ENCODE measurements around the gene LRIG2. TPM values are rescaled to one million over a fixed set of nuclear protein-coding genes. Genes with fewer than 3 reads are reported as not detected.
"Not testable (repeated sequence)": the region's sequence is repeated elsewhere in the genome, so short reads cannot be mapped to it uniquely, and the experiment has no call there.

The LRIG2 gene
- total RNA-seq, 2 experiments from 2014 or later, result 6.9 to 7.2 TPM

DNA sequence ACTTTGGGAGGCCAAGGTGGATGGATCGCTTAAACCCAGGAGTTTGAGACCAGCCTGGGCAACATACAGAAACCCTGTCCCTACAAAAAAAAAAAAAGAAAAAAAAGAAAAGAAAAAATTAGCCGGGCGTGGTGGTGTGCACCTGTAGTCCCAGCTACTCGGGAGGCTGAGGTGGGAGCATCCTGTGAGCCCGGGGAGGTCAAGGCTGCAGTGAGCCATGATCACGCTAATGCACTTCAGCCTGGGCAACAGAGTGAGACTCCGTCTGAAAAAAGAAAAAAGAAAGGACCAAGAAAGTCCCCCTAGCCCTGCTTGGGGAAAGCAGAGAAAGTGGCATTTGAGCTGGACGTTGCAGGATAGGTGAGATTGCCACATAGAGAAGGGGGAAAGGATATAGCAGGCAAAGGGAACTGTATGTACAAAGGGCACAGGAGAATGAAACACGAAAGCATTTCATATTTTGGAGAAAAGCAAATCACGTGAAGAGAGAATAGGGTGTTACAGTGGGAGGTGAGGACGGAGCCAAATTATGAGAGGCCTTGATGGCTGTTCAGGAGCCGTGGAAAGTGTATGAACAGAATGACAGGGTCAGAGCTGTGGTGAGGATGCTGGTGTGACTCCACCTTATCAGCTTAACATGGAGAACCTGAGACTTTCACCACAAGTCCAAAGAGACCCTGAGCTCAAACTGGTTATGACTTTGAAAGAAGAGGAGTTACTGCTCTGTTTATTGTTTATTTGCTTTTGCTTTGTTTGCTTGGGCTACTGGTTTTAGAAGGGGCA, 19.5 kb upstream of the LRIG2 start:
- ChIA-PET CTCF (interaction anchor here (1.3 kb wide), 1 partner anchor 19 kb away, joined by 4 read pairs; the partner anchor contains the start of gene LRIG2), POLR2A (no interaction called here)

GRCh38 chr1:113055570-113055969, 17.4 kb upstream of the LRIG2 start:
- POLR2A ChIA-PET, result no interaction called here
- CTCF ChIA-PET, result interaction anchor here (0.9 kb wide), 1 partner anchor 17 kb away, joined by 3 read pairs; the partner anchor contains the start of gene LRIG2

DNA sequence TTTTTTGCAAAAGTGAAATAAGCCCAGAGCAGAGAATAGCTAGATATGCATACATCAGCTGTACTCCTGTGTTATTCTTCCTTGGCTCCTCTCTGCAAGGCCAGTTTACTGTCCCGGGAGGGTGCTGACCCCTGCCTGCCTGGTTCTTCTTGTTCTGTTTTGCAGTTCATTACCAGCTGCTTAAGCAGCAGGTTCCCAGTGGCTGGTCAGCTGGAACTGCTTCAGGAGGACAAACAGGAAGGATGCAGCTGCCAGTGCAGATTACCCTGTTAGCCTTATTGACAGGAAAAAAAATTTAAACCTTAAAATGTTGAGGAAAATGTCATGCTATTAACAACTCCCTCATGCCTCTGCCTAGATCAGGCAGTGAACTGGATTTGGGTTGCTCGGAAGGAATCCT, 16.0 kb upstream of the LRIG2 start:
- ChIA-PET CTCF (interaction anchor here (1.1 to 3.0 kb wide), 2 partner anchors 16 to 313 kb away, joined by 3 to 12 read pairs; partner anchors contain the start of gene LRIG2), POLR2A (no interaction called here)

DNA sequence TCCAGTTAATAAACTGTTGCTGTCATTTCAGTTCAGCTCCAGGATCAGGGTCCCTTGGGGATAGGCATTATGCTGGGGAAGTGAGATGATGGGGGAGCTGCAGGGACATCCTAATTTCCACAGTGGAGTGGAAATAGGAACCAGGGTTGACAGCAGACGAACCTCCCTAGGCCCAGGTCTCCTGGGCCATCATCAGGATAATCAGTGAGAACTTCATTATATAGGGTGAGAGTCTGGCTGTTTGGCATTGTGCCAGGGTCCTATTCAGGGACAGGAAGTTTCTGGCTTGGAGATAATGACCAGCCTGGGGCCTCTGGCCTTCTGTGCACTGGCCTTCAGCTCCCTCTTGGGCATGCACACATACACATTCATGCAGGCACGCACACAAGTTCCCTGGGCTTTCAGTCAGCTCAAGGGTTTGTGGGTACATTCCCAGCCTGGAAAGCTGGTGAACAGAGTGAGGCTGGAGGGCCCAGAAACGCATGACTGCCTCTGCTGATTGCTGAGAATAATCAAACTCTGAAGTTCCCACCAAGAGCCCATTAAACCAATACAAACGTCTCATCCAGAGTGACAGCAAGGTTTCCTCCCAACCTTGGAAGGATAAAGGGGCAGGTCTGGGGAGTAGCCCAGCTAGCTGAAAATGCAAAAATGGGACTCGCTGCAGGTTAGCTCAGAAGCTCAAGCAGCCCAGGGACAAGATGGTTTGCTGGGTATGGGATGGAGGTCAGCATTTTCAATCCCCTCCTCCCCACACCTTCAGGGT, 13.9 kb upstream of the LRIG2 start:
- POLR2A ChIA-PET, result interaction anchor here (0.6 kb wide), 1 partner anchor 1428 kb away, joined by 10 read pairs; no protein-coding TSS in a partner anchor
- CTCF ChIA-PET, result interaction anchor here (1.5 to 3.0 kb wide), 2 partner anchors 14 kb away, joined by 4 to 12 read pairs; partner anchors contain the start of gene LRIG2

DNA sequence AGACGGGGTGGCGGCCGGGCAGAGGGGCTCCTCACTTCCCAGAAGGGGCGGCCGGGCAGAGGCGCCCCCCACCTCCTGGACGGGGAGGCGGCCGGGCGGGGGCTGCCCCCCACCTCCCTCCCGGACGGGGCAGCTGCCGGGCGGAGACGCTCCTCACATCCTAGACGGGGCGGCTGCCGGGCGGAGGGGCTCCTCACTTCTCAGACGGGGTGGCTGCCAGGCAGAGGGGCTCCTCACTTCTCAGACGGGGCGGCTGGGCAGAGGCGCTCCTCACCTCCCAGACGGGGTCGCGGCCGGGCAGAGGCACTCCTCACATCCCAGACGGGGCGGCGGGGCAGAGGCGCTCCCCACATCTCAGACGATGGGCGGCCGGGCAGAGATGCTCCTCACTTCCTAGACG, 9.5 kb upstream of the LRIG2 start:
- CTCF ChIA-PET, POLR2A ChIA-PET: not testable (repeated sequence)

- CTCF ChIA-PET, result interaction anchor here (0.5 to 3.7 kb wide), 30 partner anchors 9 to 451 kb away, joined by 3 to 37 read pairs (median 4); partner anchors contain the start of genes PPM1J and SLC16A1
- POLR2A ChIA-PET, result interaction anchor here (1.1 to 1.3 kb wide), 2 partner anchors 351 to 357 kb away, joined by 3 to 6 read pairs; partner anchors contain the start of gene PPM1J
Observed at GRCh38 chr1:113072141-113072756, 749 bp upstream of the LRIG2 start.

- CTCF ChIA-PET, result interaction anchor here (0.5 to 3.7 kb wide), 23 partner anchors 9 to 370 kb away, joined by 3 to 37 read pairs (median 4); partner anchors contain the start of gene PPM1J
- POLR2A ChIA-PET, result interaction anchor here (1.3 kb wide), 1 partner anchor 352 kb away, joined by 3 read pairs; no protein-coding TSS in a partner anchor
Observed at GRCh38 chr1:113073479-113073950, 517 bp downstream of the LRIG2 start.

DNA sequence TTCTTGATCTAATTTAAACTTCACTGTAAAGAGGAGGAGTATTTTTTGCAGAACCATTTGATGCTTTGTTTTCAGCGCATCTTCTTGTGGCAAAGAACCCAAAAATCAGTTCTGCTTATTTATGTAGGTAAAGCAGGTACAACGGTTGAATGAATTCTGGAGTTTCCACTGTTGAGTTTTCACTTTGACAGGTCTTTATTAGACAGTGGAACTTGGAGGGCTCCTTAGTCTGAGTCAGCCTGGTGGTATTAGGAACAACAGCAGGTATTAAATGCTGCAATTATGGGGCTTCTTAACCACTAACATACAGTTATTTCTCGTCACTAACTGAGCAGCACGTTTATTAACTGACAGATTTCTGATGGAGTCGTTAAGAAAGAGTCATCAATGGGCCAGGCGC, 1.2 kb downstream of the LRIG2 start:
- ChIA-PET POLR2A (no interaction called here), CTCF (interaction anchor here (1.4 to 3.7 kb wide), 4 partner anchors 8 to 358 kb away, joined by 4 to 37 read pairs (median 10); partner anchors contain the start of gene PPM1J)

- POLR2A ChIA-PET, CTCF ChIA-PET: not testable (repeated sequence)
Observed at GRCh38 chr1:113077978-113078377, 5.0 kb downstream of the LRIG2 start.

GRCh38 chr1:113086541-113086940, 13.5 kb downstream of the LRIG2 start:
- POLR2A ChIA-PET, result interaction anchor here (0.5 kb wide), 1 partner anchor 78 kb away, joined by 5 read pairs; no protein-coding TSS in a partner anchor

DNA sequence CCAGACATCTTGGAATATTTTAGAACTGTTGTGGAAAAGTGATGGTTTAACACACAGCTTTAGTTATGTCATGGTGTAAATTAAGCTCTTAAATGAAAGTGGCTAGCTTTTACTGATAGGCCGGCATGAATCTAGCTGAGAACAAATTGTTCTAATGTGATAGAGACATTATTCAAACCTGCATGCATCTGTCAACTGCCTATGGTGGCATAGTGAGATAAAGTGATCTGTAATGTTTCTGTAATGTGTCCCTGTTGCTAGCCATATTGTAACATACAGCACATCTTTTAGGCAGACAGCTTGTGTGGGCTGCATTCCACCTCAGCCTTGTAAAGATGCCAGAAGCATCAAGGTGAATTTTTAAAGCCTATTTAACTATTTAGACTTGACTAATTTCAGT, 16.0 kb downstream of the LRIG2 start:
- POLR2A ChIA-PET, result no interaction called here
- CTCF ChIA-PET, result interaction anchor here (0.6 kb wide), 1 partner anchor 14 kb away, joined by 3 read pairs; no protein-coding TSS in a partner anchor

More at GRCh38 chr1:113086541-113086940, 13.5 kb downstream of the LRIG2 start:
- CTCF ChIA-PET, result interaction anchor here (0.6 to 1.2 kb wide), 2 partner anchors 14 to 465 kb away, joined by 4 read pairs; partner anchors contain the start of gene LRIG2

DNA sequence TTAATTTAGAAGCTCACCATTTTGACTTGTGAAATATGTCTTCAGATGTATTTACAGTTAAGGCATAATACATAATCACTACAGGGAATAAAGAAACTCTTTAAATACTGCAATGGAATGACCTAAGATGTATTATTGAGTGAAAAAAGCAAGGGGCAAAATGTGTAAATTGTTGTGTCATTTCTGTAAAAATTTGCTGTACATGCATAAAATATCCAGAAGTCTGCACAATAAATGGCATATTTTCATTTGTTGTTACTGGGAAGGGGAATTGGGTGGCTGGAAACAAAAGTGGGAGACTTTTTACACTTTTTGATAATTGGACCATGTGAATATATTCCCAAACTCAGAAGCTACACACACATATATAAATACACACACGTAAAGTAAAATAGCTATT, 17.1 kb downstream of the LRIG2 start:
- ChIA-PET CTCF (no interaction called here), POLR2A (no interaction called here)

DNA sequence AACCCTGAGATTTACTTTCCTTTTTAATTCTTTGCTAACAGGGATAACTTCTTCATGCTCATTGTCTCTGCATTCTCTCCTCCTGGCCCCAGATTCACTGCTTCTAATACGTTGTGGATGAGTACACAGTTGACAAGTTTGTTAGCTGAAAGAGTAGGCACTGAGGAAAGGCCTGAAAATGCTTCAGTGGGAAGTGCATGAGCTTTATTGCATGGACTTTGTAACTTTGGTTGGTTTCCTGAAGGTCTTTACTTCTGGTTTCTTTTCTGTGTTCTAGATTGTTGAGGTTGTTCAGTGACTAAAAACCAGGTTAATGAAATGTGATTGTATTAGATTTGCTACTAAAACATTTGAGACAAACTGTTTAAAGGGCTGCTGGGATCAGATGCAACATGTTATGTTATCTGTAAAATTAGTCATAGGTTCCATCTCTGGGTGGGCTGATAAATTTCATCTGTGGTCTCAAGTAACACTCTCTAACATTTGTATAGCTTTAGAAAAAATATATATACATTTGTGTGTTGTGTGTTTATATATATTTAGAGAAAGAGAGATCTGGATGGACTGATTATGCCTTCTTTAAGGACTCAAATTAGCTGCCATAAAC, 19.1 kb downstream of the LRIG2 start:
- ChIA-PET POLR2A (no interaction called here), CTCF (interaction anchor here (1.5 kb wide), 1 partner anchor 19 kb away, joined by 4 read pairs; the partner anchor contains the start of gene LRIG2)

GRCh38 chr1:113094506-113094905, 21.5 kb downstream of the LRIG2 start:
- POLR2A ChIA-PET, result no interaction called here
- CTCF ChIA-PET, result interaction anchor here (1.6 kb wide), 1 partner anchor 22 kb away, joined by 6 read pairs; the partner anchor contains the start of gene LRIG2

DNA sequence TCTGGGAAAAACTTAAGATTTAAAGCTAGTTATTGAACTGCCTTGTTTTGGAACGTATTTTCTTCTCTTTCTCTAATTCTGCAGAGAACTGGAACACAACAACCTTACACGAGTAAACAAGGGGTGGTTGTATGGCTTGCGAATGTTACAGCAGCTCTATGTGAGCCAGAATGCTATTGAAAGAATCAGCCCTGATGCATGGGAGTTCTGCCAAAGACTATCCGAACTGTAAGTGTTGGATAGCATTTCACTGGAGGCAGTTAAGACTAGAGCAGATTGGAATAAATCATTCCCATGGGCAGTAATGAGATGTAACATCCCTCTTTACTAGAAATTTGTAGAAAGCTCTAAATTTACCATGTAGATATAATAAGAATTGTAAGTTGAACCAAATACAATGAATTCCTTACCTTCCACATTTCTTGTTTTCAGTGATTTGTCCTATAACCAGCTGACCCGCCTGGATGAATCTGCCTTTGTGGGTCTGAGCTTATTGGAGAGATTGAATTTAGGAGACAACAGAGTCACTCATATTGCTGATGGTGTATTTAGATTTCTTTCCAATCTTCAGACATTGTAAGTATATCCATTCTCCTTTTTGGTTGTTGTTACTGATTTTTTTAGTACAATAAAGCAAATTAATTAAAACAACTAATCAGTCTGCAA, 22.9 kb downstream of the LRIG2 start:
- ChIA-PET POLR2A (no interaction called here), CTCF (interaction anchor here (1.6 kb wide), 1 partner anchor 23 kb away, joined by 6 read pairs; the partner anchor contains the start of gene LRIG2)

DNA sequence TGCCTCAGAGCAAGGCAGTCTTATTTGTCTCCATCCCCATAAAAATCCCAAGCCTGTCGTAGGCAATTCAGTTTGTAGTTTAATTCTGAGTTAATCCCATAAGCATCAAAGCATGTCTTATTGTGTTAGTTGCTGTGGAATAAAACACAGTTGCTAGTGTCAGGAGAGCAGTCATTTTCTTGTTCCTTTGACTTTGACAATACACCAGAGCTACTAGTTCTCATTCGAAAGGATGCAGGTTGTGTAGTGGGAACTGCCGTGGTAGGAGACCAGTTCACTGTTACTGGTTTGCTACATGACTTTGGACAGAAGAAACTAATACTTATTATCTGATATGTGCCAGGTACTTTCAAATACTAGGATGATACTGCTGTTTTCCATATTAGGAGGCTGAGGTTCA, 23.5 kb downstream of the LRIG2 start:
- ChIA-PET CTCF (interaction anchor here (0.6 kb wide), 1 partner anchor 84 kb away, joined by 5 read pairs; no protein-coding TSS in a partner anchor), POLR2A (no interaction called here)

DNA sequence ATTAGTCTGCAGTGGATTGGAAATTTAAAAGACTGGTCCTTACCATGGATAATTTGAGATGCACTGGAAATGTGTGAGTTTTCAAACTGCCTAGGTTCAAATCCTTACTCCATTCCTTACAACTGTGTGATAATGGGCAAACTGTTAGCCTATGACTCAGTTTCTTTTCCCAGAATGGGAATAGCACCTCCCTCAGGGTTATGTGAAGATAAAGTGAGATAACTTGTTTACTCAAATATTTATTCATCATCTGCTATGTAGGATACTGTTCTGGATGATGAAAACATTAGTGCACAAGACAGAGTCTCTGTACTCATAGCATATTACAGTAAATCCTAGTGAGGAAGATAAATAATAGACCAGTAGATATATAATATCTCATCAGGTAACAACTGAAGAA, 28.6 kb downstream of the LRIG2 start:
- ChIA-PET POLR2A (no interaction called here), CTCF (interaction anchor here (0.6 kb wide), 1 partner anchor 554 kb away, joined by 3 read pairs; no protein-coding TSS in a partner anchor)

DNA sequence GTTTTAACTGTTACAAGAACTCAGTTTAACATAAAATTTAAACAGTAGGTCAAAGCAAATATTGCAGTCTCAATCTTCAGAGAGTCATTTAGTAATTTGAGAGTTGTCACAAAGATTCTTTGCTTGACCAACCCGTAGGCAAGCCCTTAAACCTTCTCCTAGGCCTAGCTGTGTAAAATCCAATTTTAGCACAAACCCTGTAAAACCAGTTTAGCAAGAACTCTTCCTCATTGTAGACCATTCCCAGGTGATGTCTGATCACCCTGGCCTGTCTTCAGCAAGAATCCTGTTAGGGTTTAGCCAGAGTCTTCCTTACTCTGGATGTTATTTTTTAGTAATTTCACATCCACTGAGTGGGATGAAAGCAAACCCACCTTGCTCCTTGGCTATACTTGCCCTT, 30.1 kb downstream of the LRIG2 start:
- ChIA-PET CTCF (no interaction called here), POLR2A (no interaction called here)

Measured in activated CD8-positive, alpha-beta memory T cell treated with anti-CD3 and anti-CD28 coated beads for 36 hours (primary cell).